GM12878 (cell line): ENCODE results near the gene CAPN7.

Source experiments
- BHLHE40 ChIP-seq, 2 experiments: fragments of 450-650 bp in 1 of 2; IDR thresholded peaks; 2 replicates each; pipeline ENCODE4 v1.6.1; 2011 to 2017; ENCODE audit warnings: low read depth in 2 of 2, borderline replicate concordance in 1 of 2, improper control_type of control experiment in 1 of 2, low read length in 1 of 2, mild to moderate bottlenecking in 1 of 2
- BRCA1 ChIP-seq: IDR thresholded peaks from 2 replicates; pipeline ENCODE4 v1.6.1; 2011; ENCODE audit warnings: low read depth, low read length, improper control_type of control experiment
- NFYB ChIP-seq: IDR thresholded peaks from 2 replicates; pipeline ENCODE4 v1.6.1; 2011; ENCODE audit warnings: low read depth, mild to moderate bottlenecking, low read length, improper control_type of control experiment, moderate library complexity; ENCODE audit not compliant: insufficient read depth
- POLR2A ChIP-seq: IDR thresholded peaks from 2 replicates; pipeline ENCODE4 v1.6.1; 2011; ENCODE audit warnings: low read depth, mild to moderate bottlenecking, low read length
- POLR2AphosphoS2 ChIP-seq: IDR thresholded peaks from 2 replicates; pipeline ENCODE4 v1.6.1; 2011; ENCODE audit warnings: low read depth, mild to moderate bottlenecking, low read length, improper control_type of control experiment, moderate library complexity
- RAD21 ChIP-seq: IDR thresholded peaks from 2 replicates; pipeline ENCODE4 v1.6.1; 2011; ENCODE audit warnings: mild to moderate bottlenecking, low read depth, low read length, moderate library complexity; ENCODE audit not compliant: insufficient read depth
- RCOR1 ChIP-seq: conservative IDR thresholded peaks from 2 replicates; pipeline ENCODE4 v1.6.1; 2012; ENCODE audit warnings: low read depth, low read length, improper control_type of control experiment
- RFX5 ChIP-seq: IDR thresholded peaks from 2 replicates; pipeline ENCODE4 v1.6.1; 2011; ENCODE audit warnings: low read depth, low read length, improper control_type of control experiment
- SRF ChIP-seq, 2 experiments: IDR thresholded peaks; 2 replicates each; pipeline ENCODE4 v1.6.1; 2011; ENCODE audit warnings: low read depth in 2 of 2, low read length in 2 of 2, mild to moderate bottlenecking in 1 of 2, moderate library complexity in 1 of 2
- TARDBP ChIP-seq: IDR thresholded peaks from 2 replicates; pipeline ENCODE4 v1.6.1; 2016; ENCODE audit warnings: borderline replicate concordance
- TBL1XR1 ChIP-seq: IDR thresholded peaks from 2 replicates; pipeline ENCODE4 v1.6.1; 2012; ENCODE audit warnings: low read depth, low read length, improper control_type of control experiment
- TF ChIP-seq, protein P1 (sequence below), 3 experiments: IDR thresholded peaks in 2 of 3; conservative IDR thresholded peaks in 1 of 3; 2 replicates each; pipeline ENCODE4 v1.5.1; 2011; ENCODE audit warnings: low read depth in 3 of 3, low read length in 3 of 3, mild to moderate bottlenecking in 3 of 3, control low read depth in 2 of 3, moderate library complexity in 2 of 3, inconsistent platforms in 1 of 3, mixed read lengths in 1 of 3; ENCODE audit not compliant: control insufficient read depth in 2 of 3, insufficient read depth in 1 of 3; ENCODE audit errors: extremely low read depth in 1 of 3
- TF ChIP-seq, protein P2 (sequence below): IDR thresholded peaks from 2 replicates; pipeline ENCODE4 v1.6.1; 2011; ENCODE audit warnings: mild to moderate bottlenecking, low read depth, low read length, moderate library complexity; ENCODE audit not compliant: insufficient replicate concordance
- TF ChIP-seq, protein P3 (sequence below): IDR thresholded peaks from 2 replicates; pipeline ENCODE4 v1.6.1; 2012; ENCODE audit warnings: mild to moderate bottlenecking, low read depth, low read length

DNA sequence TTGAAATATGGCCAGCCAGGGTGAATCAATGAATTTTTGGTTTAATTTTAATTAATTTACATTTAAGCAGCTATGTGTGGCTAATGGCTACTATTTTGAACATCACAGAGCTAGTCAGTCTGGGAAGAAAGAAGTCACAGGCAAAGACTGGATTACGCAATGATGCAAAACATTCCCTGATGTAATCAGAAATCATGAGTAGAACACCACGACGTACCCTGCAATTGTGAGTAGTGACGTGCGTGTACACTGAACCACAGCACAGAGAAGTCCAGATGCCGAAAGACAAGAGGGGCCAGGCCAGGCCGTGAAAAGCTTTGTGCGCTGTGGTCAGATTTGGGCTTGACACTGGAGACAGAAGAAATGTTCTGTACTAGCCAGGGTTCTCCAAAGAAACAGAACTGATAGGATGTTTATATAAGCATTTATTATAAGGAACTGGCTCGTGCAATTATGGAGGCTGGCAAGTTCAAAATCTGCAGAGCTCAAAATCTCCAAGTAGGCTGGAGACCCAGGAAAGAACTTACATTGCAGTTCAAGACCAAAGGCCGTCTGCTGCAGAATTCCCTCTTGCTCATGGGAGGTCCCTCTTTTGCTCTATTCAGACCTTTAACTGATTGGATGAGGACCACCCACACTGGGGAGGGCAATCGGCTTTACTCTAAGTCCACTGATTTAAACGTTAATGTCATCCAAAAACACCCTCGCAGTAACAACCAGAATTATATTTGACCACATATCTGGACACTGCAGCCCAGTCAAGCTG lies 81.7 kb downstream of the CAPN7 start:
- TF ChIP-seq POLR2AphosphoS2: no peak
- TF ChIP-seq RCOR1: no peak
- TF ChIP-seq, protein P1, sequence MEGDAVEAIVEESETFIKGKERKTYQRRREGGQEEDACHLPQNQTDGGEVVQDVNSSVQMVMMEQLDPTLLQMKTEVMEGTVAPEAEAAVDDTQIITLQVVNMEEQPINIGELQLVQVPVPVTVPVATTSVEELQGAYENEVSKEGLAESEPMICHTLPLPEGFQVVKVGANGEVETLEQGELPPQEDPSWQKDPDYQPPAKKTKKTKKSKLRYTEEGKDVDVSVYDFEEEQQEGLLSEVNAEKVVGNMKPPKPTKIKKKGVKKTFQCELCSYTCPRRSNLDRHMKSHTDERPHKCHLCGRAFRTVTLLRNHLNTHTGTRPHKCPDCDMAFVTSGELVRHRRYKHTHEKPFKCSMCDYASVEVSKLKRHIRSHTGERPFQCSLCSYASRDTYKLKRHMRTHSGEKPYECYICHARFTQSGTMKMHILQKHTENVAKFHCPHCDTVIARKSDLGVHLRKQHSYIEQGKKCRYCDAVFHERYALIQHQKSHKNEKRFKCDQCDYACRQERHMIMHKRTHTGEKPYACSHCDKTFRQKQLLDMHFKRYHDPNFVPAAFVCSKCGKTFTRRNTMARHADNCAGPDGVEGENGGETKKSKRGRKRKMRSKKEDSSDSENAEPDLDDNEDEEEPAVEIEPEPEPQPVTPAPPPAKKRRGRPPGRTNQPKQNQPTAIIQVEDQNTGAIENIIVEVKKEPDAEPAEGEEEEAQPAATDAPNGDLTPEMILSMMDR (IDR thresholded peaks at IDR 0.05 in 2 of 3, conservative IDR thresholded peaks at IDR 0.05 in 1 of 3; ENCODE audit: control insufficient read depth in 2 of 3, extremely low read depth in 1 of 3, insufficient read depth in 1 of 3, low read depth in 3 of 3, low read length in 3 of 3): no peak
- no peak for TF ChIP-seq TBL1XR1
- no peak for TF ChIP-seq BHLHE40 (IDR thresholded peaks at IDR 0.05; ENCODE audit: borderline replicate concordance in 1 of 2, low read depth in 2 of 2, low read length in 1 of 2)
- no peak for TF ChIP-seq RAD21
- TF ChIP-seq, protein P2, sequence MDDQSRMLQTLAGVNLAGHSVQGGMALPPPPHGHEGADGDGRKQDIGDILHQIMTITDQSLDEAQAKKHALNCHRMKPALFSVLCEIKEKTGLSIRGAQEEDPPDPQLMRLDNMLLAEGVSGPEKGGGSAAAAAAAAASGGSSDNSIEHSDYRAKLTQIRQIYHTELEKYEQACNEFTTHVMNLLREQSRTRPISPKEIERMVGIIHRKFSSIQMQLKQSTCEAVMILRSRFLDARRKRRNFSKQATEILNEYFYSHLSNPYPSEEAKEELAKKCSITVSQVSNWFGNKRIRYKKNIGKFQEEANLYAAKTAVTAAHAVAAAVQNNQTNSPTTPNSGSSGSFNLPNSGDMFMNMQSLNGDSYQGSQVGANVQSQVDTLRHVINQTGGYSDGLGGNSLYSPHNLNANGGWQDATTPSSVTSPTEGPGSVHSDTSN: no peak
- no peak for TF ChIP-seq POLR2A
- TF ChIP-seq BRCA1: no peak
- TF ChIP-seq RFX5: no peak
- no peak for TF ChIP-seq NFYB
- no peak for TF ChIP-seq SRF (IDR thresholded peaks at IDR 0.05; ENCODE audit: low read depth in 2 of 2, low read length in 2 of 2)
- TF ChIP-seq TARDBP: no peak
- TF ChIP-seq, protein P3, sequence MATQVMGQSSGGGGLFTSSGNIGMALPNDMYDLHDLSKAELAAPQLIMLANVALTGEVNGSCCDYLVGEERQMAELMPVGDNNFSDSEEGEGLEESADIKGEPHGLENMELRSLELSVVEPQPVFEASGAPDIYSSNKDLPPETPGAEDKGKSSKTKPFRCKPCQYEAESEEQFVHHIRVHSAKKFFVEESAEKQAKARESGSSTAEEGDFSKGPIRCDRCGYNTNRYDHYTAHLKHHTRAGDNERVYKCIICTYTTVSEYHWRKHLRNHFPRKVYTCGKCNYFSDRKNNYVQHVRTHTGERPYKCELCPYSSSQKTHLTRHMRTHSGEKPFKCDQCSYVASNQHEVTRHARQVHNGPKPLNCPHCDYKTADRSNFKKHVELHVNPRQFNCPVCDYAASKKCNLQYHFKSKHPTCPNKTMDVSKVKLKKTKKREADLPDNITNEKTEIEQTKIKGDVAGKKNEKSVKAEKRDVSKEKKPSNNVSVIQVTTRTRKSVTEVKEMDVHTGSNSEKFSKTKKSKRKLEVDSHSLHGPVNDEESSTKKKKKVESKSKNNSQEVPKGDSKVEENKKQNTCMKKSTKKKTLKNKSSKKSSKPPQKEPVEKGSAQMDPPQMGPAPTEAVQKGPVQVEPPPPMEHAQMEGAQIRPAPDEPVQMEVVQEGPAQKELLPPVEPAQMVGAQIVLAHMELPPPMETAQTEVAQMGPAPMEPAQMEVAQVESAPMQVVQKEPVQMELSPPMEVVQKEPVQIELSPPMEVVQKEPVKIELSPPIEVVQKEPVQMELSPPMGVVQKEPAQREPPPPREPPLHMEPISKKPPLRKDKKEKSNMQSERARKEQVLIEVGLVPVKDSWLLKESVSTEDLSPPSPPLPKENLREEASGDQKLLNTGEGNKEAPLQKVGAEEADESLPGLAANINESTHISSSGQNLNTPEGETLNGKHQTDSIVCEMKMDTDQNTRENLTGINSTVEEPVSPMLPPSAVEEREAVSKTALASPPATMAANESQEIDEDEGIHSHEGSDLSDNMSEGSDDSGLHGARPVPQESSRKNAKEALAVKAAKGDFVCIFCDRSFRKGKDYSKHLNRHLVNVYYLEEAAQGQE: no peak
